ENCODE measurements around the gene MICAL3.
A peak's percentile ranks its signal among the peaks of the same experiment; 100 is the strongest.

Gene MICAL3

GRCh38 chr22:17784776-17785175 lies 239.6 kb downstream of the MICAL3 start:
- DNase-seq: no peak

GRCh38 chr22:17783773-17784480 lies 240.4 kb downstream of the MICAL3 start:
- no peak for DNase-seq

- no peak for DNase-seq
Observed at GRCh38 chr22:17783312-17783711, 241.0 kb downstream of the MICAL3 start.

GRCh38 chr22:17782621-17783020 lies 241.7 kb downstream of the MICAL3 start:
- no peak for DNase-seq

- DNase-seq: no peak
Observed at GRCh38 chr22:17782158-17782557, 242.2 kb downstream of the MICAL3 start.

- DNase-seq: no peak
Observed at GRCh38 chr22:17781319-17782031, 242.9 kb downstream of the MICAL3 start.

GRCh38 chr22:17780741-17781318 lies 243.5 kb downstream of the MICAL3 start:
- DNase-seq: no peak

GRCh38 chr22:17780116-17780740 lies 244.1 kb downstream of the MICAL3 start:
- DNase-seq: no peak

GRCh38 chr22:17779286-17780115 lies 244.9 kb downstream of the MICAL3 start:
- no peak for DNase-seq

GRCh38 chr22:17778412-17778976 lies 245.9 kb downstream of the MICAL3 start:
- no peak for DNase-seq

GRCh38 chr22:17777717-17778044 lies 246.7 kb downstream of the MICAL3 start:
- DNase-seq: no peak

GRCh38 chr22:17777005-17777716 lies 247.2 kb downstream of the MICAL3 start:
- no peak for DNase-seq

GRCh38 chr22:17775781-17776465 lies 248.4 kb downstream of the MICAL3 start:
- DNase-seq: no peak

- peak; percentile 40 for DNase-seq
Observed at GRCh38 chr22:17774926-17775685, 249.3 kb downstream of the MICAL3 start.

GRCh38 chr22:17774206-17774925 lies 250.0 kb downstream of the MICAL3 start, which contains the start of gene BID:
TSS of gene BID (minus strand) at chr22:17774469. CDS start at chr22:17750116, 24,353 bp downstream.
- DNase-seq: peak; percentile 56

- DNase-seq: peak; percentile 90
Observed at GRCh38 chr22:17773606-17774205, 250.7 kb downstream of the MICAL3 start.

- no peak for DNase-seq
Observed at GRCh38 chr22:17772958-17773605, 251.3 kb downstream of the MICAL3 start.

GRCh38 chr22:17772249-17772957 lies 252.0 kb downstream of the MICAL3 start:
- DNase-seq: no peak
